ENCODE results near the gene SIVA1. TPM values are rescaled to one million over a fixed set of nuclear protein-coding genes. Genes with fewer than 3 reads are reported as not detected.

Gene SIVA1
- polyA plus RNA-seq, 1 of the 3 experiments (the other 2 are of a cell fraction), result 137 TPM

DNA sequence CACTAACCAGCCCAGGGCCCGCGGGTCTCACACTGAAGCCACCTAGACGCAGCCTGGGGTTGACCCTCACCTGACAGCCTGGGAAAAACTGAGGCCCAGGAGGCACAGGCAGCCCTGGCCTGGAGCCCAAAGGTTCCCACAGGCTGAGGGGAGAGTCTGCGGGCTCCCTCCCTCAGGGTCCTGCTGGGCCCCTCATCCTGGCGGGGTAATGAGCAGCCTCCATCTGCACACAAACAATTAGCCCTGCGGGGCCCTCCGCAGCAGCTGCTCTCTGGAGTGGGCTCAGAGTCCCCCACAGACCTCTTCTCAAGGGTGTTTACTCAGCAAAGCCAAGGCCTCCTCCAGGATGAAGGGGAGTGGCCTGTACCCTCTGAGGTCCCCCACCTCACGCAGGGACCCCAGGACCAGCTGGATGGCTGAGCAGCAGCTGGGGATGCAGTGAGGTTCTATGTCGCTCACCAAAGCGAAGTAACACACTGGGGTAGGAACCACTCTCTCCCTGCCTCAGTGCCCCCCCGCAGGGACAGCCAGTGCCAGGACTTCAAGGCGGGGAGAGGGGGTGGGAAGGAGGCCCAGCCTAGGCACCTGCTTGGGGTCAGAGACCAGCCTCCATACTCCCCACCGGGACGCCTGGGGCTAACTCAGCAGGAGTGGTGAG is 35.3 kb downstream of the SIVA1 start:
- H2AFZ ChIP-seq (ENCODE audit: low read depth), result no peak overlapping the region
- no peak for DNase-seq
- peaks cover 0 to 41% of the 10 kb centered on the region in 2 experiments for H3K36me3 ChIP-seq (replicated peaks in 1 of 2; ENCODE audit: control insufficient read depth in 1 of 2, insufficient read depth in 2 of 2, low read length in 1 of 2)
- peaks cover 83% of the 10 kb centered on the region for H4K20me1 ChIP-seq (ENCODE audit: insufficient read depth)
- H3K4me1 ChIP-seq (ENCODE audit: control insufficient read depth in 1 of 2, insufficient read depth in 2 of 2, low read depth in 1 of 2, low read length in 1 of 2), result peaks cover 0 to 7% of the 10 kb centered on the region in 2 experiments; a peak in 1 of 4 replicates
- H3K4me3 ChIP-seq (ENCODE audit: low read depth in 2 of 2, low read length in 1 of 2), result no peak overlapping the region
- WGBS (ENCODE audit: low lambda C conversion rate), result 97% methylated on average over 6 of the region's 14 CpGs
- H3K9ac ChIP-seq, result no peak overlapping the region
- no peaks in the 10 kb centered on the region for H3F3A ChIP-seq (replicated peaks; ENCODE audit: insufficient read depth)
- H3K79me2 ChIP-seq (ENCODE audit: insufficient read depth), result peaks cover 81% of the 10 kb centered on the region
- ChIA-PET CTCF (interaction anchor here (0.9 to 6.3 kb wide), 3 partner anchors 20 to 65 kb away, joined by 3 to 35 read pairs (median 3); partner anchors contain the start of gene ADSS1), POLR2A (no interaction called here)
- no peaks in the 10 kb centered on the region for H3K9me2 ChIP-seq
- no peak overlapping the region for H3K27ac ChIP-seq (ENCODE audit: low read depth in 2 of 2, low read length in 1 of 2)
- no peak overlapping the region for H3K4me2 ChIP-seq
- H3K9me3 ChIP-seq, result no peaks in the 10 kb centered on the region
- TF ChIP-seq FOXJ3 (CRISPR knock-in tag; IDR thresholded peaks at IDR 0.05), result no peak
- TF ChIP-seq RAD21 (IDR thresholded peaks at IDR 0.05; ENCODE audit: low read length), result no peak
- TF ChIP-seq NFIC (IDR thresholded peaks at IDR 0.05; ENCODE audit: borderline replicate concordance), result no peak
- no peak for TF ChIP-seq MXI1 (IDR thresholded peaks at IDR 0.05; ENCODE audit: low read depth, low read length)
- no peak for TF ChIP-seq YY1 (IDR thresholded peaks at IDR 0.05; ENCODE audit: low read depth)
- no peak for TF ChIP-seq CHD2 (IDR thresholded peaks at IDR 0.05; ENCODE audit: low read length, partially characterized antibody)
- TF ChIP-seq, protein P1, sequence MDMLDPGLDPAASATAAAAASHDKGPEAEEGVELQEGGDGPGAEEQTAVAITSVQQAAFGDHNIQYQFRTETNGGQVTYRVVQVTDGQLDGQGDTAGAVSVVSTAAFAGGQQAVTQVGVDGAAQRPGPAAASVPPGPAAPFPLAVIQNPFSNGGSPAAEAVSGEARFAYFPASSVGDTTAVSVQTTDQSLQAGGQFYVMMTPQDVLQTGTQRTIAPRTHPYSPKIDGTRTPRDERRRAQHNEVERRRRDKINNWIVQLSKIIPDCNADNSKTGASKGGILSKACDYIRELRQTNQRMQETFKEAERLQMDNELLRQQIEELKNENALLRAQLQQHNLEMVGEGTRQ (IDR thresholded peaks at IDR 0.05; ENCODE audit: borderline replicate concordance, low read depth, low read length), result no peak
- TF ChIP-seq, protein P2, sequence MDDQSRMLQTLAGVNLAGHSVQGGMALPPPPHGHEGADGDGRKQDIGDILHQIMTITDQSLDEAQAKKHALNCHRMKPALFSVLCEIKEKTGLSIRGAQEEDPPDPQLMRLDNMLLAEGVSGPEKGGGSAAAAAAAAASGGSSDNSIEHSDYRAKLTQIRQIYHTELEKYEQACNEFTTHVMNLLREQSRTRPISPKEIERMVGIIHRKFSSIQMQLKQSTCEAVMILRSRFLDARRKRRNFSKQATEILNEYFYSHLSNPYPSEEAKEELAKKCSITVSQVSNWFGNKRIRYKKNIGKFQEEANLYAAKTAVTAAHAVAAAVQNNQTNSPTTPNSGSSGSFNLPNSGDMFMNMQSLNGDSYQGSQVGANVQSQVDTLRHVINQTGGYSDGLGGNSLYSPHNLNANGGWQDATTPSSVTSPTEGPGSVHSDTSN (IDR thresholded peaks at IDR 0.05), result no peak
- TF ChIP-seq, protein P3, sequence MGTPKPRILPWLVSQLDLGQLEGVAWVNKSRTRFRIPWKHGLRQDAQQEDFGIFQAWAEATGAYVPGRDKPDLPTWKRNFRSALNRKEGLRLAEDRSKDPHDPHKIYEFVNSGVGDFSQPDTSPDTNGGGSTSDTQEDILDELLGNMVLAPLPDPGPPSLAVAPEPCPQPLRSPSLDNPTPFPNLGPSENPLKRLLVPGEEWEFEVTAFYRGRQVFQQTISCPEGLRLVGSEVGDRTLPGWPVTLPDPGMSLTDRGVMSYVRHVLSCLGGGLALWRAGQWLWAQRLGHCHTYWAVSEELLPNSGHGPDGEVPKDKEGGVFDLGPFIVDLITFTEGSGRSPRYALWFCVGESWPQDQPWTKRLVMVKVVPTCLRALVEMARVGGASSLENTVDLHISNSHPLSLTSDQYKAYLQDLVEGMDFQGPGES (IDR thresholded peaks at IDR 0.05; ENCODE audit: low read depth, low read length), result no peak
- TF ChIP-seq GATA2 (CRISPR knock-in tag; IDR thresholded peaks at IDR 0.05), result no peak
- TF ChIP-seq FOSL2 (IDR thresholded peaks at IDR 0.05; ENCODE audit: borderline replicate concordance, low read depth), result no peak
- TF ChIP-seq SIN3A (IDR thresholded peaks at IDR 0.05; ENCODE audit: borderline replicate concordance, low read depth, low read length), result no peak
- TF ChIP-seq, protein P4, sequence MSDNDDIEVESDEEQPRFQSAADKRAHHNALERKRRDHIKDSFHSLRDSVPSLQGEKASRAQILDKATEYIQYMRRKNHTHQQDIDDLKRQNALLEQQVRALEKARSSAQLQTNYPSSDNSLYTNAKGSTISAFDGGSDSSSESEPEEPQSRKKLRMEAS (IDR thresholded peaks at IDR 0.05; ENCODE audit: low read depth), result no peak
- TF ChIP-seq, protein P5, sequence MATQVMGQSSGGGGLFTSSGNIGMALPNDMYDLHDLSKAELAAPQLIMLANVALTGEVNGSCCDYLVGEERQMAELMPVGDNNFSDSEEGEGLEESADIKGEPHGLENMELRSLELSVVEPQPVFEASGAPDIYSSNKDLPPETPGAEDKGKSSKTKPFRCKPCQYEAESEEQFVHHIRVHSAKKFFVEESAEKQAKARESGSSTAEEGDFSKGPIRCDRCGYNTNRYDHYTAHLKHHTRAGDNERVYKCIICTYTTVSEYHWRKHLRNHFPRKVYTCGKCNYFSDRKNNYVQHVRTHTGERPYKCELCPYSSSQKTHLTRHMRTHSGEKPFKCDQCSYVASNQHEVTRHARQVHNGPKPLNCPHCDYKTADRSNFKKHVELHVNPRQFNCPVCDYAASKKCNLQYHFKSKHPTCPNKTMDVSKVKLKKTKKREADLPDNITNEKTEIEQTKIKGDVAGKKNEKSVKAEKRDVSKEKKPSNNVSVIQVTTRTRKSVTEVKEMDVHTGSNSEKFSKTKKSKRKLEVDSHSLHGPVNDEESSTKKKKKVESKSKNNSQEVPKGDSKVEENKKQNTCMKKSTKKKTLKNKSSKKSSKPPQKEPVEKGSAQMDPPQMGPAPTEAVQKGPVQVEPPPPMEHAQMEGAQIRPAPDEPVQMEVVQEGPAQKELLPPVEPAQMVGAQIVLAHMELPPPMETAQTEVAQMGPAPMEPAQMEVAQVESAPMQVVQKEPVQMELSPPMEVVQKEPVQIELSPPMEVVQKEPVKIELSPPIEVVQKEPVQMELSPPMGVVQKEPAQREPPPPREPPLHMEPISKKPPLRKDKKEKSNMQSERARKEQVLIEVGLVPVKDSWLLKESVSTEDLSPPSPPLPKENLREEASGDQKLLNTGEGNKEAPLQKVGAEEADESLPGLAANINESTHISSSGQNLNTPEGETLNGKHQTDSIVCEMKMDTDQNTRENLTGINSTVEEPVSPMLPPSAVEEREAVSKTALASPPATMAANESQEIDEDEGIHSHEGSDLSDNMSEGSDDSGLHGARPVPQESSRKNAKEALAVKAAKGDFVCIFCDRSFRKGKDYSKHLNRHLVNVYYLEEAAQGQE (IDR thresholded peaks at IDR 0.05; ENCODE audit: low read depth, low read length), result no peak
- TF ChIP-seq EP300 (IDR thresholded peaks at IDR 0.05; ENCODE audit: borderline replicate concordance in 1 of 2, low read depth in 1 of 2, low read length in 1 of 2), result no peak
- no peak for TF ChIP-seq JUND (IDR thresholded peaks at IDR 0.05)
- no peak for TF ChIP-seq TEAD4 (IDR thresholded peaks at IDR 0.05; ENCODE audit: borderline replicate concordance, insufficient read depth)
- no peak for TF ChIP-seq RXRA (IDR thresholded peaks at IDR 0.05; ENCODE audit: borderline replicate concordance, low read depth)
- TF ChIP-seq EZH2phosphoT487 (IDR thresholded peaks at IDR 0.05; ENCODE audit: borderline replicate concordance, low read depth), result no peak
- H3K27me3 ChIP-seq (ENCODE audit: insufficient read depth), result no peaks in the 10 kb centered on the region
